ENCODE data around the gene NFYC. TPM values are rescaled to one million over a fixed set of nuclear protein-coding genes. Genes with fewer than 3 reads are reported as not detected.
"Not testable (repeated sequence)": the region's sequence is repeated elsewhere in the genome, so short reads cannot be mapped to it uniquely, and the experiment has no call there.

NFYC gene
- total RNA-seq, 1 experiment from 2014 or later, result 28.2 TPM

- DNase-seq (ENCODE audit: low spot score), result peak; percentile 31
Observed at GRCh38 chr1:40665335-40666171, 26.0 kb upstream of the NFYC start, which contains the start of gene RIMS3. RIMS3 (minus strand) TSS chr1:40665682; CDS start chr1:40641925, 23,757 bp downstream.

GRCh38 chr1:40668769-40669525 lies 22.6 kb upstream of the NFYC start:
- DNase-seq (ENCODE audit: low spot score), result peak; percentile 69

GRCh38 chr1:40673452-40673851 lies 18.1 kb upstream of the NFYC start:
- DNase-seq (ENCODE audit: low spot score), result no peak

GRCh38 chr1:40676501-40676900 lies 15.0 kb upstream of the NFYC start:
- no peak for DNase-seq (ENCODE audit: low spot score)

GRCh38 chr1:40679165-40679953 lies 12.1 kb upstream of the NFYC start:
- no peak for DNase-seq (ENCODE audit: low spot score)

GRCh38 chr1:40684669-40685068 lies 6.8 kb upstream of the NFYC start:
- DNase-seq (ENCODE audit: low spot score), result no peak

GRCh38 chr1:40687059-40687458 lies 4.4 kb upstream of the NFYC start:
- no peak for DNase-seq (ENCODE audit: low spot score)

GRCh38 chr1:40687661-40688060 lies 3.8 kb upstream of the NFYC start:
- no peak for DNase-seq (ENCODE audit: low spot score)

GRCh38 chr1:40689737-40690136 lies 1.8 kb upstream of the NFYC start:
- DNase-seq (ENCODE audit: low spot score), result no peak

GRCh38 chr1:40690771-40691537 lies 550 bp upstream of the NFYC start:
- DNase-seq (ENCODE audit: low spot score), result no peak

GRCh38 chr1:40692429-40692895 lies 958 bp downstream of the NFYC start:
- no peak for DNase-seq (ENCODE audit: low spot score)

- no peak for DNase-seq (ENCODE audit: low spot score)
Observed at GRCh38 chr1:40693425-40693824, 1.9 kb downstream of the NFYC start.

- no peak for DNase-seq (ENCODE audit: low spot score)
Observed at GRCh38 chr1:40694353-40694874, 2.9 kb downstream of the NFYC start.

- no peak for DNase-seq (ENCODE audit: low spot score)
Observed at GRCh38 chr1:40696294-40696693, 4.8 kb downstream of the NFYC start.

GRCh38 chr1:40697436-40697835 lies 5.9 kb downstream of the NFYC start:
- no peak for DNase-seq (ENCODE audit: low spot score)

GRCh38 chr1:40699787-40700186 lies 8.3 kb downstream of the NFYC start:
- DNase-seq (ENCODE audit: low spot score), result no peak

- no peak for DNase-seq (ENCODE audit: low spot score)
Observed at GRCh38 chr1:40701684-40702083, 10.2 kb downstream of the NFYC start.

GRCh38 chr1:40702810-40703209 lies 11.3 kb downstream of the NFYC start:
- DNase-seq (ENCODE audit: low spot score), result not testable (repeated sequence)

- DNase-seq (ENCODE audit: low spot score), result peak; percentile 90
Observed at GRCh38 chr1:40703316-40703715, 11.8 kb downstream of the NFYC start.

- no peak for DNase-seq (ENCODE audit: low spot score)
Observed at GRCh38 chr1:40704817-40705733, 13.6 kb downstream of the NFYC start.

All from A172 (cell line).